Sigmoid colon (tissue), 7 donors: Measurements from ENCODE around the gene NMRAL1. TPM values are rescaled to one million over a fixed set of nuclear protein-coding genes. Genes with fewer than 3 reads are reported as not detected.

Source experiments
- DNase-seq: peaks from one replicate; pipeline ENCODE4 v3.0.0-alpha.2; 2019
- H3K27ac ChIP-seq, 4 donors: fragments of 200-600 bp; sonication (generic); one replicate each; pipeline ENCODE4 v1.5.1; 2016 to 2019; ENCODE audit warnings: mild to moderate bottlenecking in 1 of 4
- H3K27me3 ChIP-seq, 3 donors: fragments of 200-600 bp; sonication (generic); one replicate each; pipeline ENCODE4 v1.5.1; 2019; ENCODE audit warnings: mild to moderate bottlenecking in 1 of 3
- H3K36me3 ChIP-seq, 4 donors: fragments of 200-600 bp; sonication (generic); one replicate each; pipeline ENCODE4 v1.5.1; 2016 to 2019
- H3K4me1 ChIP-seq, 4 donors: fragments of 200-600 bp; sonication (generic); one replicate each; pipeline ENCODE4 v1.5.1; 2017 to 2019
- H3K4me3 ChIP-seq, 4 donors: fragments of 200-600 bp; sonication (generic); one replicate each; pipeline ENCODE4 v1.5.1; 2017 to 2019; ENCODE audit warnings: mild to moderate bottlenecking in 2 of 4, moderate library complexity in 1 of 4
- H3K9me3 ChIP-seq, 4 donors: fragments of 200-600 bp in 3 of 4; sonication (generic) in 3 of 4; one replicate each; pipeline versions ENCODE4 v1.5.1 to v1.6.1; 2013 to 2019
- EP300 ChIP-seq, 4 donors: sonication (generic); formaldehyde crosslinking; IDR thresholded peaks; one replicate each; pipeline ENCODE4 v1.6.1; 2017; ENCODE audit warnings: antibody characterized with exemption in 4 of 4
- POLR2A ChIP-seq, 2 donors: fragments of 450-650 bp; IDR thresholded peaks; one replicate each; pipeline ENCODE4 v1.6.1; 2016; ENCODE audit warnings: antibody characterized with exemption in 2 of 2, mild to moderate bottlenecking in 2 of 2, moderate library complexity in 2 of 2
- POLR2AphosphoS5 ChIP-seq, 4 donors: sonication (generic); formaldehyde crosslinking; IDR thresholded peaks; one replicate each; pipeline ENCODE4 v1.6.1; 2017; ENCODE audit warnings: antibody characterized with exemption in 4 of 4
- WGBS, 2 donors: extraction: QIAGEN DNeasy Blood & Tissue Kit; methylation state at CpG; one replicate each; pipeline ENCODE4 v1.1.7; 2013; 5-methylcytosine and 5-hydroxymethylcytosine counted together
- intact Hi-C: fragments of 100-400 bp; cut with DNase I; formaldehyde crosslinking; loops from one replicate; pipeline ENCODE4 v1.15.1; 2023
- polyA plus RNA-seq, 3 donors: library from polyadenylated mRNA; stranded (reverse); fragments of 200-250 nt; gene quantifications; one replicate each; pipeline ENCODE4 v1.2.3, GENCODE V29; 2013
- total RNA-seq, 4 donors: library from RNA; depleted of rRNA; stranded (reverse); fragments of >200 nt; gene quantifications; one replicate each; pipeline ENCODE4 v1.1.0, GENCODE V29; 2016
- TF ChIP-seq, protein P1 (sequence below), 4 experiments: fragments of 450-650 bp in 3 of 4; fragments of 200-600 bp in 1 of 4; IDR thresholded peaks; one replicate each; pipeline ENCODE4 v1.5.1; 2016 to 2019; ENCODE audit warnings: antibody characterized with exemption in 4 of 4, mild to moderate bottlenecking in 3 of 4, moderate library complexity in 2 of 4
- donor health status: healthy with polysubstance abuse.
- donor health status: Bipolar disorder and iron deficiency.
- donor health status: healthy.

NMRAL1 gene
- total and polyA plus RNA-seq, 7 donors, result 24.8 to 62.3 (median 46.8) TPM

DNA sequence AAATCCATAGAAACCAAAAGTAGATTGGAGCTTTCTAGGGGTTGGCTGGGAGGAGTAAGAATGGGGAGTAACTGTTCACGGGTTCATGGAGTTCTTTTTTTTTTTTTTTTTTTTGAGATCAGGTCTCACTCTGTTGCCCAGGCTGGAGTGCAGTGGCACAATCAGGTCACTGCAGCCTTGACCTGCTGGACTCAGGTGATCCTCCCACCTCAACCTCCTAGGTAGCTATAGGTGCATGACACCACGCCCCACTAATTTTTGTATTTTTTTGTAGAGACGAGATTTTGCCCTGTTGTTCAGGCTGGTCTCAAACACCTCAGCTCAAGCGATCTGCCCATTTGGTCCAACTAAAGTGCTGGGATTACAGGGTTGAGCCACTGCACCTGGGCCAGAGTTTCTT lies 1.5 kb downstream of the NMRAL1 start:
- TF ChIP-seq, protein P1, sequence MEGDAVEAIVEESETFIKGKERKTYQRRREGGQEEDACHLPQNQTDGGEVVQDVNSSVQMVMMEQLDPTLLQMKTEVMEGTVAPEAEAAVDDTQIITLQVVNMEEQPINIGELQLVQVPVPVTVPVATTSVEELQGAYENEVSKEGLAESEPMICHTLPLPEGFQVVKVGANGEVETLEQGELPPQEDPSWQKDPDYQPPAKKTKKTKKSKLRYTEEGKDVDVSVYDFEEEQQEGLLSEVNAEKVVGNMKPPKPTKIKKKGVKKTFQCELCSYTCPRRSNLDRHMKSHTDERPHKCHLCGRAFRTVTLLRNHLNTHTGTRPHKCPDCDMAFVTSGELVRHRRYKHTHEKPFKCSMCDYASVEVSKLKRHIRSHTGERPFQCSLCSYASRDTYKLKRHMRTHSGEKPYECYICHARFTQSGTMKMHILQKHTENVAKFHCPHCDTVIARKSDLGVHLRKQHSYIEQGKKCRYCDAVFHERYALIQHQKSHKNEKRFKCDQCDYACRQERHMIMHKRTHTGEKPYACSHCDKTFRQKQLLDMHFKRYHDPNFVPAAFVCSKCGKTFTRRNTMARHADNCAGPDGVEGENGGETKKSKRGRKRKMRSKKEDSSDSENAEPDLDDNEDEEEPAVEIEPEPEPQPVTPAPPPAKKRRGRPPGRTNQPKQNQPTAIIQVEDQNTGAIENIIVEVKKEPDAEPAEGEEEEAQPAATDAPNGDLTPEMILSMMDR (IDR thresholded peaks at IDR 0.05), result no peak
- TF ChIP-seq EP300 (IDR thresholded peaks at IDR 0.05), result no peak
- no peak for TF ChIP-seq POLR2AphosphoS5 (IDR thresholded peaks at IDR 0.05)
- no peak for TF ChIP-seq POLR2A (IDR thresholded peaks at IDR 0.05)
- intact Hi-C loops, result no loop called here
- 72 to 83% methylated on average over 4 of the region's 4 CpGs for WGBS, 2 donors

DNA sequence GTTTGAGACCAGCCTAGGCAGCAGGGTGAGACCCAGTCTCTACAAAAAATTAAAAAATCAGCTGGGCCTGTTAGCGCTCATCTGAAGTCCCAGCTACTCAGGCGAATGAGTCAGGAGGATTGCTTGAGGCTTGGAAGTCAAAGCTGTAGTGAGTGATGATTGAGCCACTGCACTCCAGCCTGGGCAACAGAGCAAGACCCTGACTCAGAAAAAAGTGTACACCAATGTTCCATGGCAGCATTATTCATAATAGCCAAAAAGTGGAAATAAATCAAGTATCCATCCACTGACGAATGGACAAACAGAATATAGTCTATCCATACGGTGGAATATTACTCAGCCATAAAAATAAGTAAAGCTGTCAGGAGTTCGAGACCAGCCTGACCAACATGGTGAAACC lies 2.6 kb downstream of the NMRAL1 start:
- no peak for DNase-seq
- no peak overlapping the region for H3K4me3 ChIP-seq
- no peaks in the 10 kb centered on the region for H3K9me3 ChIP-seq
- intact Hi-C loops, result no loop called here
- TF ChIP-seq, protein P1 (IDR thresholded peaks at IDR 0.05), result no peak
- no peak for TF ChIP-seq POLR2A (IDR thresholded peaks at IDR 0.05)
- no peak for TF ChIP-seq EP300 (IDR thresholded peaks at IDR 0.05)
- TF ChIP-seq POLR2AphosphoS5 (IDR thresholded peaks at IDR 0.05), result no peak
- H3K36me3 ChIP-seq, result peaks cover 0 to 23% (median 12%) of the 10 kb centered on the region in 4 donors
- H3K4me1 ChIP-seq, result peaks cover 0 to 32% (median 9%) of the 10 kb centered on the region in 4 donors
- 96 to 98% methylated on average over 5 of the region's 5 CpGs for WGBS, 2 donors
- H3K27ac ChIP-seq, result no peak overlapping the region
- no peaks in the 10 kb centered on the region for H3K27me3 ChIP-seq

More for the DNA sequence above, 1.5 kb downstream of the NMRAL1 start:
- Histone ChIP-seq H3K27me3 (no peaks in the 10 kb centered on the region), H3K4me3 (no peak overlapping the region), H3K9me3 (no peaks in the 10 kb centered on the region), H3K27ac (no peak overlapping the region), H3K4me1 (peaks cover 0 to 42% (median 14%) of the 10 kb centered on the region in 4 donors), H3K36me3 (peaks cover 0 to 18% (median 10%) of the 10 kb centered on the region in 4 donors)
- DNase-seq, result no peak

DNA sequence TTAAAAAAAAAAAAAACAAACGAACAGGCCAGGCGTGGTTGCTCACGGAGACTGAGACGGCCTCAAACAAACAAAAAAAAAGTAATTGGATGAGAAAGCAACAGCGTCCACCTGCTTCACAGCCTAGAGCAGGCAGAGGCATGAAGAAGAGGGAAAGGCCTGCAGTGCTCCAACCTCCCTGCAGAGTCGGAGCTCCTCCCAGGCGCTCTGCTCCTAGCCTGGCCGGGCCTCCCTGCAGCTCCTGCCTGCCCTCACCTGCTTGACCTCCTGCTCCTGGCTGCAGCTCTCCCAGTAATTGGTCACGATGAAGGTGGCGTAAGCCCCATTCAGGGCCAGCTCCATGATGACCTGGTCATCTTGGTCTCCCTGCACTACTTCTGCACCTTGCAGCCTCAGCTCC lies 5.5 kb downstream of the NMRAL1 start:
- 84 to 92% methylated on average over 10 of the region's 10 CpGs for WGBS, 2 donors
- H3K4me3 ChIP-seq, result no peak overlapping the region
- H3K4me1 ChIP-seq, result peaks cover 0 to 10% (median 3%) of the 10 kb centered on the region in 4 donors
- H3K27ac ChIP-seq, result no peak overlapping the region
- TF ChIP-seq POLR2AphosphoS5 (IDR thresholded peaks at IDR 0.05) (no peak), POLR2A (IDR thresholded peaks at IDR 0.05) (no peak), EP300 (IDR thresholded peaks at IDR 0.05) (no peak)
- TF ChIP-seq, protein P1 (IDR thresholded peaks at IDR 0.05), result no peak
- no peak for DNase-seq
- no peaks in the 10 kb centered on the region for H3K27me3 ChIP-seq
- intact Hi-C loops, result no loop called here
- H3K9me3 ChIP-seq, result no peaks in the 10 kb centered on the region
- H3K36me3 ChIP-seq, result peaks cover 0 to 46% (median 22%) of the 10 kb centered on the region in 4 donors

DNA sequence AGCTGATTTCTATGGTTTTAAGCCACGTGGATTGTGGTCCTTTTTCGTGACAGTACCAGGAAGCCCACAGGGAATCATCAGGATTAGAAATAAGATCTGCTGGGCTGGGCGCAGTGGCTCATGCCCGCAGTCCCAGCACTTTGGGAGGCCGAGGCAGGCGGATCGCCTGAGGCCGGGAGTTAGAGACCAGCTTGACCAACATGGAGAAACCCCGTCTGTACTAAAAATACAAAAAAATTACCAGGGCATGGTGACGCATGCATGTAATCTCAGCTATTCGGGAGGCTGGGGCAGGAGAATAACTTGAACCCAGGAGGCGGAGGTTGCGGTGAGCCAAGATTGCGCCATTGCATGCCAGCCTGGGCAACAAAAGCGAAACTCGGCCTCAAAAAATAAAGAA lies 6.5 kb downstream of the NMRAL1 start:
- Histone ChIP-seq H3K4me1 (no peaks in the 10 kb centered on the region), H3K4me3 (no peak overlapping the region), H3K36me3 (peaks cover 0 to 55% (median 22%) of the 10 kb centered on the region in 4 donors), H3K27me3 (no peaks in the 10 kb centered on the region), H3K9me3 (no peaks in the 10 kb centered on the region), H3K27ac (no peak overlapping the region)
- WGBS, 2 donors, result 96 to 97% methylated on average over 16 of the region's 16 CpGs
- intact Hi-C loops, result no loop called here
- TF ChIP-seq POLR2A (IDR thresholded peaks at IDR 0.05) (no peak), POLR2AphosphoS5 (IDR thresholded peaks at IDR 0.05) (no peak), EP300 (IDR thresholded peaks at IDR 0.05) (no peak)
- TF ChIP-seq, protein P1 (IDR thresholded peaks at IDR 0.05), result no peak
- no peak for DNase-seq
